Activated CD4-positive, alpha-beta T cell treated with anti-CD3 and anti-CD28 coated beads for 36 hours (primary cell): ENCODE results near the gene SPATC1L. TPM values are rescaled to one million over a fixed set of nuclear protein-coding genes. Genes with fewer than 3 reads are reported as not detected.
A peak's percentile ranks its signal among the peaks of the same experiment; 100 is the strongest.

Experiments
- ATAC-seq: fragments of 200-7000 bp; cut with Tn5 transposase; one replicate; pipeline ENCODE4 v1.10.0; 2021; ENCODE audit warnings: mild to moderate bottlenecking, moderate library complexity
- CTCF ChIA-PET: fragments of 350-600 bp; sonication (Branson Sonifier 250); formaldehyde crosslinking; loops from one replicate; lab custom pipeline; 2021; ENCODE audit warnings: antibody characterized with exemption; lab: Charles Lee
- POLR2A ChIA-PET: fragments of 350-600 bp; sonication (Branson Sonifier 250); formaldehyde crosslinking; loops from one replicate; lab custom pipeline; 2021; ENCODE audit warnings: antibody characterized with exemption, inconsistent platforms; lab: Charles Lee
- DNase-seq: peaks from one replicate; pipeline ENCODE4 v3.0.0-alpha.2; 2020
- H3K27ac Mint-ChIP-seq: one replicate; pipeline ENCODE4 v1.8.0; 2021; ENCODE audit warnings: mixed read lengths
- H3K27me3 Mint-ChIP-seq: one replicate; pipeline ENCODE4 v1.8.0; 2021; ENCODE audit warnings: mixed read lengths
- H3K36me3 Mint-ChIP-seq: one replicate; pipeline ENCODE4 v1.8.0; 2021; ENCODE audit warnings: low read depth, mixed read lengths
- H3K4me1 Mint-ChIP-seq: one replicate; pipeline ENCODE4 v1.8.0; 2021; ENCODE audit warnings: mixed read lengths
- H3K4me3 Mint-ChIP-seq: one replicate; pipeline ENCODE4 v1.8.0; 2021; ENCODE audit warnings: mild to moderate bottlenecking, moderate library complexity, mixed read lengths
- H3K9me3 Mint-ChIP-seq: one replicate; pipeline ENCODE4 v1.8.0; 2021; ENCODE audit warnings: low read depth, mixed read lengths
- intact Hi-C, 2 experiments: fragments of 100-400 bp; cut with DNase I in 1 of 2; cut with micrococcal nuclease in 1 of 2; formaldehyde crosslinking; loops; one replicate each; pipeline versions ENCODE4 v1.14.2 to v1.15.1; 2022 to 2024; cut with DNase I, micrococcal nuclease
- total RNA-seq, 2 experiments: library from RNA; stranded (reverse); gene quantifications; one replicate each; pipeline ENCODE4 v1.2.3, GENCODE V29; 2021

The SPATC1L gene
- total RNA-seq, 2 experiments from 2014 or later: 8.1 to 13.0 TPM

DNA sequence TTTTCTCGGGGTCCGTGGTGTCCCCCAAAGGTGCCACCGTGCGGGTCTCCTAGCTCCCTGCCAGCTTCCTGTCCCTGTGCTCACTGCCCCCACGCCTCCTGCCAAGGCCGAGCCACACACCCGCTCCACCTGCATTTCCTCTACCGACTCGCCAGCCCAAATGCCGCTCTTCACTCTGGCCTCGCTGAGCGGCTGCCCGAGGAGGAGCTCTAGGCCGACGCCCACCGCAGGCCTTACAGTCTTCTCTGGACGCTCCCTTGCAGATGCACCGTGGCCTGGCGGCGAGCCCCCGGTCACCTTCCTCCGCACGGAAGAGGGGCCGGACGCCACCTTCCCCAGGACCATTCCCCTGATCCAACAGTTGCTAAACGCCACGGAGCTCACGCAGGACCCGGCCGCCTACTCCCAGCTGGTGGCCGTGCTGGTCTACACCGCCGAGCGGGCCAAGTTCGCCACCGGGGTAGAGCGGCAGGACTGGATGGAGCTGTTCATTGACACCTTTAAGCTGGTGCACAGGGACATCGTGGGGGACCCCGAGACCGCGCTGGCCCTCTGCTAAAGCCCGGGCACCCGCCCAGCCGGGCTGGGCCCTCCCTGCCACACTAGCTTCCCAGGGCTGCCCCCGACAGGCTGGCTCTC lies 55.2 kb downstream of the SPATC1L start:
- no peaks in the 10 kb centered on the region for H3K9me3 Mint-ChIP-seq
- intact Hi-C loops: no loop called here
- H3K4me3 Mint-ChIP-seq: no peak overlapping the region
- ATAC-seq: no peak
- no peak overlapping the region for H3K27ac Mint-ChIP-seq
- no peak for DNase-seq
- no peaks in the 10 kb centered on the region for H3K36me3 Mint-ChIP-seq
- POLR2A ChIA-PET: no interaction called here
- CTCF ChIA-PET: no interaction called here
- H3K27me3 Mint-ChIP-seq: no peaks in the 10 kb centered on the region
- H3K4me1 Mint-ChIP-seq: no peaks in the 10 kb centered on the region

GRCh38 chr21:46128106-46128932 lies 55.9 kb downstream of the SPATC1L start:
- H3K4me1 Mint-ChIP-seq: no peaks in the 10 kb centered on the region
- H3K36me3 Mint-ChIP-seq: no peaks in the 10 kb centered on the region
- no peaks in the 10 kb centered on the region for H3K27me3 Mint-ChIP-seq
- ChIA-PET CTCF (no interaction called here), POLR2A (no interaction called here)
- ATAC-seq (no peak), DNase-seq (no peak)
- intact Hi-C loops: no loop called here
- no peak overlapping the region for H3K27ac Mint-ChIP-seq
- no peak overlapping the region for H3K4me3 Mint-ChIP-seq
- no peaks in the 10 kb centered on the region for H3K9me3 Mint-ChIP-seq

- CTCF ChIA-PET: no interaction called here
- DNase-seq: peak; percentile 3
- H3K4me3 Mint-ChIP-seq: no peak overlapping the region
These were observed 56.8 kb downstream of the SPATC1L start for GRCh38 chr21:46127239-46128105.

GRCh38 chr21:46126309-46127238 lies 57.7 kb downstream of the SPATC1L start:
- ATAC-seq: no peak
- H3K27ac Mint-ChIP-seq: no peak overlapping the region
- CTCF ChIA-PET: no interaction called here

More at GRCh38 chr21:46127239-46128105, 56.8 kb downstream of the SPATC1L start:
- ATAC-seq: no peak
- POLR2A ChIA-PET: no interaction called here
- H3K4me1 Mint-ChIP-seq: no peaks in the 10 kb centered on the region
- H3K27me3 Mint-ChIP-seq: no peaks in the 10 kb centered on the region
- H3K9me3 Mint-ChIP-seq: no peaks in the 10 kb centered on the region
- no peaks in the 10 kb centered on the region for H3K36me3 Mint-ChIP-seq
- no peak overlapping the region for H3K27ac Mint-ChIP-seq
- intact Hi-C loops: no loop called here

GRCh38 chr21:46125846-46126301 lies 58.4 kb downstream of the SPATC1L start:
- H3K27me3 Mint-ChIP-seq: no peaks in the 10 kb centered on the region
- DNase-seq: peak; percentile 1
- no peak overlapping the region for H3K4me3 Mint-ChIP-seq
- H3K4me1 Mint-ChIP-seq: no peaks in the 10 kb centered on the region
- intact Hi-C loops: no loop called here
- no peak overlapping the region for H3K27ac Mint-ChIP-seq
- H3K36me3 Mint-ChIP-seq: no peaks in the 10 kb centered on the region
- H3K9me3 Mint-ChIP-seq: no peaks in the 10 kb centered on the region
- ATAC-seq: no peak
- ChIA-PET POLR2A (no interaction called here), CTCF (interaction anchor here (0.6 kb wide), 1 partner anchor 428 kb away, joined by 3 read pairs; no protein-coding TSS in a partner anchor)

More at GRCh38 chr21:46126309-46127238, 57.7 kb downstream of the SPATC1L start:
- intact Hi-C loops: no loop called here
- H3K4me1 Mint-ChIP-seq: no peaks in the 10 kb centered on the region
- no peaks in the 10 kb centered on the region for H3K36me3 Mint-ChIP-seq
- no peaks in the 10 kb centered on the region for H3K27me3 Mint-ChIP-seq
- POLR2A ChIA-PET: no interaction called here
- H3K9me3 Mint-ChIP-seq: no peaks in the 10 kb centered on the region
- peak; percentile 2 for DNase-seq
- no peak overlapping the region for H3K4me3 Mint-ChIP-seq

DNA sequence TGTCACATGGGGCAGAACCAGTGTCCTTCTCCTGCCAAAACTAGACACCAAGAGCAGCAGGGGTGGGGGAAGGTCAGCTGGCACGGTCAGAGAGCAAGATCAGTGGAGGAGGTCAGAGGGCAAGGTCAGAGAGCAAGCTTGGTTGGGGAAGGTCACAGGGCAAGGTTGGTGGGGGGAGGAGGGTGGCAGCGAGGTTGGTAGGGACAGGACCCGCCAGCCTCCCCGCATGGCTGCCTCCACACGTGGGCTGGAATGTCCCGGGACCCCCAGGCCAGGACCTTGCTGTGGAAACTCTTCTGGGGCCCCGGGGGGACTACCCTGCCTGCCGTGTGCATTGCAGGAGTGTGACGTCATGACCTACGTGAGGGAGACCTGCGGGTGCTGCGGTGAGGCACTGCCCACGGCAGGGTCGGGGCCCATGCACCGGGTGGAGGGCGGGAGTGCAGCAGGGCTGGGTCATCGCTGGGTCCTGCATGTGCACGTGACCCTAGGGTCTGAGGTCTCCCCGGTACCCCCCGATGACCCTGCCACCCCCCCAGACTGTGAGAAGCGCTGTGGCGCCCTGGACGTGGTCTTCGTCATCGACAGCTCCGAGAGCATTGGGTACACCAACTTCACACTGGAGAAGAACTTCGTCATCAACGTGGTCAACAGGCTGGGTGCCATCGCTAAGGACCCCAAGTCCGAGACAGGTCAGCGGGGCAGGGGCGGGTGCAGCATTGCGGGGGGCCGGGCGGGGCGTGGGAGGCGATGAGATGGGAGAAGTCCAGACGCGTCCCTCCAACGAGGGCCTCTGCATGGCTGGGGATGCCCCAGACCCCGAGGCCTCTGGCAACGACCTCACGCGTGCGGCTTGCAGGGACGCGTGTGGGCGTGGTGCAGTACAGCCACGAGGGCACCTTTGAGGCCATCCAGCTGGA lies 59.1 kb downstream of the SPATC1L start:
- Mint-ChIP-seq H3K4me1 (no peaks in the 10 kb centered on the region), H3K27me3 (no peaks in the 10 kb centered on the region), H3K4me3 (no peak overlapping the region), H3K9me3 (no peaks in the 10 kb centered on the region), H3K27ac (no peak overlapping the region), H3K36me3 (no peaks in the 10 kb centered on the region)
- ATAC-seq (no peak), DNase-seq (peak; percentile 2)
- intact Hi-C loops: no loop called here
- POLR2A ChIA-PET: no interaction called here
- CTCF ChIA-PET: interaction anchor here (0.6 kb wide), 1 partner anchor 429 kb away, joined by 3 read pairs; no protein-coding TSS in a partner anchor

- H3K9me3 Mint-ChIP-seq: no peaks in the 10 kb centered on the region
- intact Hi-C loops: no loop called here
- H3K4me3 Mint-ChIP-seq: no peak overlapping the region
- no peaks in the 10 kb centered on the region for H3K27me3 Mint-ChIP-seq
- H3K27ac Mint-ChIP-seq: no peak overlapping the region
- POLR2A ChIA-PET: no interaction called here
- CTCF ChIA-PET: interaction anchor here (0.6 kb wide), 1 partner anchor 339 kb away, joined by 3 read pairs; no protein-coding TSS in a partner anchor
- H3K4me1 Mint-ChIP-seq: no peaks in the 10 kb centered on the region
- no peak for DNase-seq
- no peak for ATAC-seq
- H3K36me3 Mint-ChIP-seq: no peaks in the 10 kb centered on the region
These were observed 60.0 kb downstream of the SPATC1L start for GRCh38 chr21:46124083-46124925.

DNA sequence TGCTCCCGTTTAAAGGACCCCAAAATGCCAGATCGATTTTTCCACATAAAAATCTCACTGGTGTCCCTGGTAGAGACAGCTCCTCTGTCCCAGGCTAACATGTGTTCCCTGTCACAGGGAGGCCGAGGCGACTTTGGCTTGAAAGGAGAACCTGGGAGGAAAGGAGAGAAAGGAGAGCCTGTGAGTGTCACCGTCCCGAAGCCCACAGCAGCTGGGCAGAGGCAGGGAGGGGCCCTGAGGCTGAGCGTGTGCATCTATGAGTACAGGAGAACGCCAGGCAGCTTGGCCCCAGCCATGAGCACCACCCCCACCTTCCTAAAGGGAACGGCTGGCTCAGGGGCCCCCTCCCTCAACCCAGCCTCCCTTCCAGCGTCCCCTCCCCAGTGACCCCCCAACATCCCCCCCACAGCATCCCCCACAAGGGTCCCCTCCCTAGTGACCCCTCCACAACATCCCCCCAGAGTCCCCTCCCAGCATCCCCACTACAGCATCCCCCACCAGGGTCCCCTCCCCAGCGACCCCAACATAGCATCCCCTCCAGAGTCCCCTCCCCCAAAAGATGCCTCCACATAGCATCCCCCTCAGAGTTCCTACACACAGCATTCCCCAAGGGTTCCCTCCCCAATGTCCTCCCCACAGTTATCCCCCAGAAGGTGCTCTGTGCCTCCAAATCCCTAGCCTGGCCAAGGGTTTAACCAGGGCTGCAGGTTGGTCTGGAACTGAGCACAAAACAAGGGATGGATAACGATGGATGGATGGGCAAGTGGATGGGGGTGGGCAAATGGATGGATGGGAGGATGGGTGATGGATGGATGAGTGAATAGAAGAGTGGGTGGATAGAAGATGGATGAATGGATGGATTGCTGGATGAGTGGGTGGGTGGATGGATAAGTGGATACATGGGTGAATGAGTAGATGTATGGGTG lies 61.2 kb downstream of the SPATC1L start:
- peak; percentile 2 for DNase-seq

GRCh38 chr21:46122237-46122671 lies 62.0 kb downstream of the SPATC1L start:
- Mint-ChIP-seq H3K9me3 (no peaks in the 10 kb centered on the region), H3K36me3 (no peaks in the 10 kb centered on the region), H3K4me1 (no peaks in the 10 kb centered on the region), H3K4me3 (no peak overlapping the region), H3K27me3 (no peaks in the 10 kb centered on the region), H3K27ac (no peak overlapping the region)
- ATAC-seq: no peak
- POLR2A ChIA-PET: no interaction called here
- intact Hi-C loops: no loop called here
- DNase-seq: peak; percentile 1
- CTCF ChIA-PET: no interaction called here

More for the DNA sequence above, 61.2 kb downstream of the SPATC1L start:
- ChIA-PET POLR2A (no interaction called here), CTCF (no interaction called here)
- Mint-ChIP-seq H3K4me1 (no peaks in the 10 kb centered on the region), H3K9me3 (no peaks in the 10 kb centered on the region), H3K4me3 (no peak overlapping the region), H3K27ac (no peak overlapping the region), H3K36me3 (no peaks in the 10 kb centered on the region), H3K27me3 (no peaks in the 10 kb centered on the region)
- intact Hi-C loops: no loop called here
- ATAC-seq: no peak
